HEK293T (cell line): Measurements from ENCODE around the gene ATP8A1.

Experiments used
- CTCF ChIA-PET: fragments of 350-600 bp; formaldehyde crosslinking; extraction: SDS; loops from one replicate; lab custom pipeline; 2021; ENCODE audit warnings: antibody characterized with exemption, inconsistent platforms; lab: Yijun Ruan, JAX
- POLR2A ChIA-PET: fragments of 350-600 bp; formaldehyde crosslinking; extraction: SDS; loops from one replicate; lab custom pipeline; 2020; ENCODE audit warnings: antibody characterized with exemption, inconsistent platforms; lab: Yijun Ruan, JAX
- DNase-seq: peaks from one replicate; pipeline ENCODE4 v3.0.0; 2012; ENCODE audit warnings: mixed read lengths; ENCODE audit errors: extremely low spot score
- ARNT ChIP-seq: fragments of 450-650 bp; IDR thresholded peaks from 2 replicates; pipeline ENCODE4 v1.6.1; 2017; ENCODE audit warnings: mild to moderate bottlenecking
- BHLHE40 ChIP-seq: fragments of 450-650 bp; IDR thresholded peaks from 2 replicates; pipeline ENCODE4 v1.6.1; 2016; ENCODE audit warnings: mild to moderate bottlenecking, moderate library complexity, borderline replicate concordance
- CTBP1 ChIP-seq: fragments of 450-650 bp; IDR thresholded peaks from 2 replicates; pipeline ENCODE4 v1.6.1; 2016; ENCODE audit warnings: borderline replicate concordance
- ELF4 ChIP-seq: fragments of 450-650 bp; IDR thresholded peaks from 2 replicates; pipeline ENCODE4 v1.6.1; 2017; ENCODE audit warnings: antibody characterized with exemption
- FOXA1 ChIP-seq: fragments of 450-650 bp; IDR thresholded peaks from 2 replicates; pipeline ENCODE4 v1.6.1; 2016; ENCODE audit warnings: mild to moderate bottlenecking
- FOXK2 ChIP-seq: fragments of 450-650 bp; IDR thresholded peaks from 2 replicates; pipeline ENCODE4 v1.6.1; 2016; ENCODE audit warnings: mild to moderate bottlenecking
- FOXM1 ChIP-seq: fragments of 450-650 bp; IDR thresholded peaks from 2 replicates; pipeline ENCODE4 v1.6.1; 2017; ENCODE audit warnings: mild to moderate bottlenecking, borderline replicate concordance
- HDGF ChIP-seq: fragments of 450-650 bp; IDR thresholded peaks from 2 replicates; pipeline ENCODE4 v1.6.1; 2017; ENCODE audit warnings: antibody characterized with exemption, borderline replicate concordance
- L3MBTL2 ChIP-seq: fragments of 450-650 bp; conservative IDR thresholded peaks from 2 replicates; pipeline ENCODE4 v1.6.1; 2016; ENCODE audit warnings: mild to moderate bottlenecking
- LEF1 ChIP-seq: fragments of 450-650 bp; IDR thresholded peaks from 2 replicates; pipeline ENCODE4 v1.6.1; 2017; ENCODE audit warnings: mild to moderate bottlenecking, borderline replicate concordance
- NFRKB ChIP-seq: fragments of 450-650 bp; IDR thresholded peaks from 2 replicates; pipeline ENCODE4 v1.6.1; 2016; ENCODE audit warnings: mild to moderate bottlenecking, moderate library complexity
- PKNOX1 ChIP-seq: fragments of 450-650 bp; IDR thresholded peaks from 2 replicates; pipeline ENCODE4 v1.6.1; 2016
- SP1 ChIP-seq: fragments of 450-650 bp; IDR thresholded peaks from 2 replicates; pipeline ENCODE4 v1.6.1; 2017
- SUZ12 ChIP-seq: fragments of 450-650 bp; IDR thresholded peaks from 2 replicates; pipeline ENCODE4 v1.6.1; 2016; ENCODE audit warnings: mild to moderate bottlenecking
- TARDBP ChIP-seq: fragments of 450-650 bp; IDR thresholded peaks from 2 replicates; pipeline ENCODE4 v1.6.1; 2016
- ZNF384 ChIP-seq: fragments of 450-650 bp; IDR thresholded peaks from 2 replicates; pipeline ENCODE4 v1.6.1; 2016

ATP8A1 gene

DNA sequence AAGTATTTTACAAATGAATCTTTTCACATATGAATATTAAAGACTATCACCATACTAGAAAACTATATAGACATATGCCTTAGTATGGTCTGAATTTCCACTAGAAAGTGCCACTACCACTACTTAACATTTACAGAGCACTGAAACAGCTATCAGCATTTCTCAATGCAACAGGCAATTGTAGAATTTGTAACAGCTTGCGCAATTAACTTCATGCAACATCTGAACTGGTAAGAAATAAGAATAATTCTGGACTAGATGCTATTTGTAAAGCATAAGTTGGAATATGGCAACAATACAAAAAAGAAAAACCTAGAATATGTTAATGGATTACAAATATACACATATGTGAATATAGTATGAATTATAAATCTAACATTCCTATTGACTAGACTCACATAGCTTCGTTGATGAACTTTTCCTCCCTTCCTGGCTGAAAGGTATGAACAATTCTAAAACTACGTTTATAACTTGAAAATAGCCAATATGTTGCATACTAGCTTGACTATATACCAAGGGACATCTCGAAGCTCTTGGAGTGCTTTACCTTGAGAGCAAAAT, 82.0 kb downstream of the ATP8A1 start:
- CTCF ChIA-PET = interaction anchor here (0.5 kb wide), 1 partner anchor 294 kb away, joined by 5 read pairs; no protein-coding TSS in a partner anchor
- TF ChIP-seq BHLHE40 (no peak), HDGF (no peak), L3MBTL2 (no peak), ZNF384 (no peak), CTBP1 (no peak), FOXA1 (no peak), SUZ12 (no peak), ARNT (no peak), PKNOX1 (no peak), TARDBP (no peak), SP1 (no peak), FOXK2 (no peak)
- DNase-seq = no peak
- POLR2A ChIA-PET = no interaction called here

- CTCF ChIA-PET = no interaction called here
- TF ChIP-seq BHLHE40 = no peak
- no peak for TF ChIP-seq CTBP1
- TF ChIP-seq TARDBP = no peak
- no peak for TF ChIP-seq L3MBTL2
- TF ChIP-seq ZNF384 = no peak
- no peak for TF ChIP-seq FOXA1
- no peak for TF ChIP-seq ARNT
- TF ChIP-seq NFRKB = no peak
- no peak for TF ChIP-seq LEF1
- POLR2A ChIA-PET = no interaction called here
- no peak for DNase-seq
Observed at GRCh38 chr4:42573249-42573648, 83.7 kb downstream of the ATP8A1 start.

DNA sequence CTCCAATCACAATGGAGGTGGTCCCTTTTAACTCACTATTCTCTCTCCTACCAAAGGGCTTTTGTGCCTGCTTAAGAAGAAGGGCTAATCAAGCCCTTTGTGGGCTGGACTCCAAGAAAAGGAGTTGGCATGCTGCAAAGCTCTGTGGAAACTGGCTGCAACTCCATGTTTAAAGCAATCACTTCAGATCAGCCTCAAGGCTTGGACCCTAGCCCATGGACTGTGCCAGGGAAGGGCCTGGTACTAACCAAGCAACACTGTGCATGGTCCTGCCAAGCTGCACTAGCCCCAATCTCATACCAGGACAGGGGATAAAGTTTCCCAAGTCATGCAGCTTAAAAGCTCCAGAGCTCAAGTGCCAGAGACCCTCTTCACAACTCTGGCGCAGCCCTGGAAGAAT, 86.7 kb downstream of the ATP8A1 start:
- no peak for DNase-seq
- ChIA-PET CTCF (no interaction called here), POLR2A (no interaction called here)
- no peak for TF ChIP-seq CTBP1
- TF ChIP-seq SUZ12 = no peak
- TF ChIP-seq L3MBTL2 = no peak
- no peak for TF ChIP-seq TARDBP
- TF ChIP-seq ZNF384 = no peak
- no peak for TF ChIP-seq FOXA1
- no peak for TF ChIP-seq FOXK2
- no peak for TF ChIP-seq PKNOX1
- no peak for TF ChIP-seq FOXM1
- no peak for TF ChIP-seq SP1
- TF ChIP-seq ELF4 = no peak
- TF ChIP-seq LEF1 = no peak
- no peak for TF ChIP-seq BHLHE40

DNA sequence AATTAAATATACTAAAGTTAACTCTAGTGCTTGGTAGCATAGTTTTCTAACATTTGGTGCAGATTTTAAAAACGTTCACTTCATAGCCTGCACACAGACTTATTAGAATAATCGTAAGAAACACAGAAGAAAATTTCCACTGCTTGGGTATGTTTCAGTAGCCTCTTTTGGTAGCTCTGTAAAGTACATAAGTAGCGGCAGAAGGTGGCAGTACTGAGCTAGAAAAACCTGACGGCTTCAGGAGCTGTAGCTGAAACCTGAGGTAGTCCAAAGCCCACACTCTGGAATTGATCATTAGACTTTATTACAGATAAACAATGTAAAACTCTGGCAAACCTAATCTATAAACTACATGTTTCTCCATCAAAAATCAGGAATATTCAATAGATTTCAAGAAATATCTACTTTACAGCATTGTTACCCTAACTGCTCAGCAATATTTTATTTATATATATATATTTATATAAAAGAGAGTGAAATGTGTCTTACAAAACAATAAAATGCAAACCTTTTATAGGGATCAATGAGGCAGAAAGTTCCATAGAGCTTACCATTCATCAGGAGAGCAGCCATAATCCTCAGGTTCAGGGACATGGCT, 88.2 kb downstream of the ATP8A1 start:
- TF ChIP-seq FOXK2 = no peak
- TF ChIP-seq L3MBTL2 = no peak
- DNase-seq = peak; percentile 57
- ChIA-PET POLR2A (interaction anchor here (0.7 kb wide), 1 partner anchor 87 kb away, joined by 3 read pairs; no protein-coding TSS in a partner anchor), CTCF (interaction anchor here (0.6 to 1.4 kb wide), 5 partner anchors 10 to 296 kb away, joined by 3 to 11 read pairs (median 3); no protein-coding TSS in a partner anchor)

DNA sequence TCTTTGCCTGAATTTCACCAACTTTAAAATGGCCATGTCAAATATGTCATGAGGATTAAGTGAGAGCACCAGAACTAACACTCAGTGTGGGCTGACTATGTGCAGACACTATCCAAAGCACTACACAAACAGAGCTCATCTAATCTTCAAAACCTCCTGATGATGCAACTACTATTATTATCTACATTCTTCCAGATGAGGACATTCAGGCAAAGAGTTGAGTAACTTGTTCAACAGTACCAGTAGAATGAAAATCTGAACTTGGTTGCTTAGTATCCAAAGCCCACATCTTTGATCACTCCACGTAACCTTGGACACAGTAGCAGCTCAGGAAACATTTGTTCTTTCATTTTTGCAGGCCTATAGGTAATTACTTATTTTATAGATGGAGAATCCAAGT, 90.1 kb downstream of the ATP8A1 start:
- no peak for TF ChIP-seq L3MBTL2
- no peak for TF ChIP-seq FOXK2
- DNase-seq = no peak
- POLR2A ChIA-PET = no interaction called here
- CTCF ChIA-PET = interaction anchor here (0.6 kb wide), 1 partner anchor 323 kb away, joined by 6 read pairs; no protein-coding TSS in a partner anchor

GRCh38 chr4:42562016-42562415, 94.9 kb downstream of the ATP8A1 start:
- DNase-seq = no peak
- TF ChIP-seq LEF1 = no peak
- no peak for TF ChIP-seq FOXK2
- TF ChIP-seq SP1 = no peak
- TF ChIP-seq BHLHE40 = no peak
- TF ChIP-seq FOXA1 = no peak
- no peak for TF ChIP-seq ELF4
- TF ChIP-seq FOXM1 = no peak
- no peak for TF ChIP-seq ZNF384
- no peak for TF ChIP-seq TARDBP
- no peak for TF ChIP-seq PKNOX1
- ChIA-PET POLR2A (no interaction called here), CTCF (no interaction called here)

GRCh38 chr4:42561031-42561430, 95.9 kb downstream of the ATP8A1 start:
- POLR2A ChIA-PET = no interaction called here

More at GRCh38 chr4:42561031-42561430, 95.9 kb downstream of the ATP8A1 start:
- no peak for DNase-seq
- CTCF ChIA-PET = interaction anchor here (0.6 kb wide), 1 partner anchor 19 kb away, joined by 5 read pairs; no protein-coding TSS in a partner anchor
- TF ChIP-seq TARDBP = no peak
- TF ChIP-seq CTBP1 = no peak
- TF ChIP-seq ZNF384 = no peak
- no peak for TF ChIP-seq SUZ12
- TF ChIP-seq ELF4 = no peak
- no peak for TF ChIP-seq L3MBTL2
- TF ChIP-seq NFRKB = no peak
- TF ChIP-seq LEF1 = no peak
- no peak for TF ChIP-seq ARNT
